GM10847 (cell line): ENCODE data around the gene RAB7B.

Source experiments
- POLR2A ChIP-seq: IDR thresholded peaks from 2 replicates; pipeline ENCODE4 v1.6.1; 2011; ENCODE audit not compliant: insufficient read length; ENCODE audit errors: extremely low read depth

The RAB7B gene

DNA sequence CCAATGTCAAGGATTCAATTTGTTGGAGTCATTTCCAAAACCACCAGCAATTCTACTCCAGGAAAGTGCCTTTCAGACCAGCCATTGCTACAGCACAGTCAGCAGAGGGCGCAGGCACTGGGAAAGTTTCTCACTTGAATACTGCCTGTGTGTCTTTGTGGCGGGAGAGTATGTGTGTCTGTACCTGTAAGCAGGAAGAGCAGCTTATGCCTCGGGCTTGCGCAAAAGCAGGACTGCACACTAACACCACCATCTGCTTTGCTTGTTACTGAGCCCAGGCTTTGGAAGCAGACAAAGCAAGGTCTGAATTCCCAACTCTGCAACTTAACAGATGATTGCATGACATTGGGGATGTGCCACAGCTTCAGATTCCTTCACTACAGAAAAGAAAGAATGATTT is 27.5 kb upstream of the RAB7B start:
- TF ChIP-seq POLR2A = no peak

DNA sequence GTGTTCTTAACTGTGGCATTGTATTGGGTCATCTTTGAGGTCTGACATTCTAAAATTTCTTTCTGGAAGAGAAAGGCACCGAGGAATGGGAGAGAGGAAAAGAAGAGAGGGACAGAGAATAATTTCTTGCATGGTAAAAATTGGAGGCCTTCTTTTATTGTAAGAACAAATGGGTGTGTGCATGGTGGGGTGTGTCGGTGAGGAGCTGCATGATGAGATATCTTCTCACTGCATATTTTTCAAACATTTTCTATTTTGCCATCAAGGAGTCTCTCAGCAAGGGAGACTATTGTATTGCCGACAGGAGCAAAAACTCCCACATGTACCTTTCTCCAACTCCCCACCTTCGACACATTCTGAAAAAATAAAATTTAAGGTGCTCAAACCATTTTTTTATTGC is 27.0 kb upstream of the RAB7B start:
- TF ChIP-seq POLR2A = no peak

DNA sequence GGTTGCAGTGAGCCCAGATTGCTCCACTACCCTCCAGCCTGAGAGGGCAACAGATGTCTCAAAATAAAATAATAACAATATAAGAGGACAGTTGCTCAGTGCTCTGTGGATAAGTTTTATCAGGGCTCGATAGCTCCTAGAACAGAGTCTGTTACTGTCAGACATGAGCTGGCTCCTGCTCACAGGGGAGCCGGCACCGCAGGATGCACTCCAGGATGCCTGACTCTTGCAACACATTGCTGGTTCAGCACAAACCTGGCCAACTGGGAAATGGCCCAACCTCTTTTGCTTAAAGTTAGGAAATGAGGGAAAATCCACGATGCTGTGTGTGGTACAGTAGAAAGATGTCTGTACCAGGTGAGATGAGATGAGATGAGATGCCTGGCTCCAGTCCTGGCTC is 26.3 kb upstream of the RAB7B start:
- no peak for TF ChIP-seq POLR2A

DNA sequence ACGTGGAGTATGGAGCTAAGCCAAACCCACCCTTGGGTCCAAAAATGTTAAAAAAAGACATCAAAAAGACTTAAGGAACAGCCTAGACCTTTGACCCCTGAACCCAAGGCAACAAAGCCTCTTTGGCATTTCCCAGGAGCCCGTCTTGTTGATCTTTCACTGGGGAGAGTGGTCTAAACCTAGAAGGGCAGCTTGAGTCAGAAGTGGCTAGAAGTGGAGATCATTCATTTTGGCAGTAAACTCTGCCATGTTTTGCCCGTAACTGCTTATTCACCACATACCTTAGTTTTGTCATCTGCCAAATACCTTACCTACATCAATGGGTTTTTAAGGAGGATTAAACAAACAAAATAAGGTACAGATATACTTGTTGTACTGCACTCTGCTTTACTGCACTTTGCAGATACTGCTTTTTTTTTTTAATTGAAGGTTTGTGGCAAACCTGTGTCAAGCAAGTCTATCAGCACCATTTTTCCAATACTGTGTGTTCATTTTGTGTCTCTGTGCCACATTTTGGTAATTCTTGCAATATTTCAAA is 22.2 kb upstream of the RAB7B start:
- TF ChIP-seq POLR2A = no peak

DNA sequence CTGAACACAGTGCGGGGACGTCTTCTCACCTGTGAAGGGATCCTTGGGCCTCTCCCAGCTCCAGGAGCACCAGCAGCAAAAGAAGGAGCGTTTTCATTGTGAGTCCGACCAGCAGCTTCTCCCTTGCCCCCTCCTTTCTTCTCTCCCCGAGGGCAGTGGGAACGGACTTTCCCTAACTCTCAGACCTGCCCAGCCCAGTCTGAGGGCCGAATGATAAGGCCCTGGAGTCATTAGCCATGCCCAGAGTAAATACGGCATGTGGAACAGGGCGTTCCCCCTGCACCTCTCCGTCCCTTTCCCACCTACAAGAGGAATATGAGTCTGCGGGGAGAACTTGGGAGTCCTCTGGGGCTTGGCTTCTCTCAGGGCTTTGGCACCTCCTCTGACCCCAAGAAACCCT is 20.5 kb upstream of the RAB7B start, which contains the start of gene CTSE:
Gene CTSE (minus strand): TSS at position 201 of the 400 bp plus-strand sequence. CDS start 104 bp downstream, at position 97.
- TF ChIP-seq POLR2A = no peak

DNA sequence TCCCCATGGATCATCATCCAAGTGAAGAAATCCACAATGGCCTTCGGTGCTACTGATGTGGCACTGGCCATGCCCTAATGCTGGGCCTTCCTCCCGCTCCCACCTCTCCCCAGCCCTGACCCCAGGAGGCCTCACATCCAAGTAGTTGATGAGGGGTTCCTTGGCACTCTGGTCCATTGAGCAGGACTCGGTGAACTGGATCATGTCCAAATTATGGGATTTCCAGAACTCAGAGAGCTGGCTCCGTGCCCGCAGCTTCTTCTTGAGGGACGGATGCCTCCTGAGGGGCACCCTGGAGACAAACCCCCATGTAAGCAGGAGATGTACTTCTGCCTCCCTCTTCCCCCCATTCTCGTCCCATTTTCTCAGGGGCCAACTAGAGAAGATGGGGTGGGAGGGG is 19.6 kb upstream of the RAB7B start:
- no peak for TF ChIP-seq POLR2A

DNA sequence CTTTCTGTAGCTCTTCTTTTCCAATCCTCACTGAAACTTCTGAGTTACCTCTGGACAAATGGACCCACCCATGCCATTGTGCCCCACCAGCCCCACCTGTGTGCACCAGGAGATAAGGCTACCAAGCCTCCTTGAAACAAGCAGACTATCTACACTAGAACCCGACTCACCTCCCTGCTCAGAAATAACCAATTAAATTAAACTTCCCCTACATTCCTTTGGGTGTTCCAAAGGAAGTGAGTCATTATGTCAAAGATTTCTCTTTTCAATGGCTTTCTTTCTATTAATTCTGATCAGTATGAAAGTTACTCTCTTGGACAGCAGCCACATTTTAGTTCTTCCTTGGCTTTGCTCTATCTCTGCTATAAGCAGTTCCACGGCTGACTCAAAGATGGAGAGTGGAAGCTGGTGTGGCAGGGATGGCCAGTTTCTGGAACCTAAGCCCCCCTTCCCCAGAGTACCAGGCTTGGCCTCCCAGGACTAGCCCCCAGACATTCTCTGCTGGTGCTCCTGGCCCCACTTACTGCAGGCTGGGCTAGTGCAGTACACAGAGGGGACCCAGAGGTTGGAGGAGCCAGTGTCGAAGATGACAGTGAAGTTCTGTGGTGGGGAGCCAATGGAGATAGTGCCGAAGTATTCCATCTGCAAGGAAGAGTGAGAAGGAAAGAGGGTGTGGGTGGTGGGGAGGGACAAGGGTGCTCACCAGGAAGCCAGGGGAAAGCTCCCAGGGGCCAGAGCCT is 18.6 kb upstream of the RAB7B start:
- TF ChIP-seq POLR2A = no peak

DNA sequence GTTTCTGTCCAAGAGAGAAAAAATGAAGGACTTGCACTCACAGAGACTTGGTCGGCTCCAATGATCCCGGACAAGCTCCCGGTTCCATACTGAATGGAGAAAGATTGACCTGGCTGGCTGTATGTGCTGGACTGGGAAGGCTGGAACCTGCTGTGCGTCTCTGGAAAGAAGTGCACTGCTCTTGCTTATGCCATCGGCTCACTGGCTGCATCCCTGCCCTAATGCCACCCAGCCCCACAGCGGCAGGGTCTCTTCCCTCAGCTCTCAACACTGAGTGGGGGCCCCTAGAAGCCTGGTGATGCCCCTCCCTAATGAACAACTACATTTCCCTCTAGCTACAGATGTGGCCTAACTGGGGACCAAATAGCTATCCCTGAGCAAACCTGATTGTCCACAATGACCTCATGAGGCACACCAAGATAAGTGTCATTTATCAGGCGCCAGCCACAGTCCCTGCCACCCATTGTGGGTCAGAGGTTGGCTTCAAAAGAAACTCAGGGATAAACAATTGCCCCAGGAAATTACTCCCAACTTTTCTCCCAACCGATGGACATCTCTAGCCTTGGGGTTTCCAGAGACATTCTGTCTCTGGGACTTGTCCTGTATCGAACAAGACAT is 17.9 kb upstream of the RAB7B start:
- TF ChIP-seq POLR2A = no peak

DNA sequence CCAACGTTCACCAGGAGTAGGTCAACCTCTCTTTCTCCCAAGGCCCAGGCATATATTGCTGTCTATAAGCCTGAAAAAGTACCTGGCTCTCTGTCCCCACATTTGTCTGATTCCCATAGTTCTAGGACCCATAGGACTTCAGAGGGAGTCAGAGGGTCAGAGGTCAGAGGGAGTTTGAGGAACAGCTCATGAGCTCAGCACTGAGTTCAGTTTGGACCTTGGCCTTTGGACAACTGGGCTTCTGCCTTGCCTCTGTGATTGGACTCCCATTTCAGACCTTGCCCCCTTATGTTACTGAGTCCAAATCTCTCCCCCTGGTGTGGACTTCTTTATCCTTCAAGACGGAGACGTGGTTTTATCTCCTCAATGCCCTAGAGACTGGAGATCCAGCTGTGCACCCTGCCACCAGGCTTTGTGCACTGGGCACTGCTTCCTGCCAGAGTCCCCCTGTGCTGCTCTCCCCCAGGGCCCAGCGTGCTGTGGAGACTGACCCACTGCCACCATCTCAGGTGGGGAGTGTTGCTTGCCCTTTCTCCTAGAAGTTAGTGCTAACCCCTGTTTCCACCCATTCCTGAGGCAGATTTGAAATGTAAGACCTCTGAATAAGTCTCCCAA is 17.3 kb upstream of the RAB7B start:
- TF ChIP-seq POLR2A = no peak

DNA sequence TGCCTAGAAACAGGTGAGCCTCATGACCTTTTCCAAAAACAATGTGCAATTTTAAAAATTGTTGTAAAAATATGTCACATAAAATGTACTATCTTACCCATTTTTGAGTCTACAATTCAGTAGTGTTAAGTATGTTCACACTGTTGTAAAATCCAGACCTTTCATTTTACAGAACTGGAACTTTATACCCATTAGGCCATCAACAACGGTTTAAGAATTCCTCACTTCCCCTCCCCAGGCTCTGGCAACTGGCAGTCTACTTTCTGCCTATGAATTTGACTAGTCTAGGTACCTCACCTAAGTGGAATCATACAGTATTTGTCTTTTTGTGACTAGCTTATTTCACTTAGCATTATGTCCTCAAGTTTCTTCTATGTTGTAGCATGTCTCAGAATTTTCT is 11.9 kb upstream of the RAB7B start:
- no peak for TF ChIP-seq POLR2A

DNA sequence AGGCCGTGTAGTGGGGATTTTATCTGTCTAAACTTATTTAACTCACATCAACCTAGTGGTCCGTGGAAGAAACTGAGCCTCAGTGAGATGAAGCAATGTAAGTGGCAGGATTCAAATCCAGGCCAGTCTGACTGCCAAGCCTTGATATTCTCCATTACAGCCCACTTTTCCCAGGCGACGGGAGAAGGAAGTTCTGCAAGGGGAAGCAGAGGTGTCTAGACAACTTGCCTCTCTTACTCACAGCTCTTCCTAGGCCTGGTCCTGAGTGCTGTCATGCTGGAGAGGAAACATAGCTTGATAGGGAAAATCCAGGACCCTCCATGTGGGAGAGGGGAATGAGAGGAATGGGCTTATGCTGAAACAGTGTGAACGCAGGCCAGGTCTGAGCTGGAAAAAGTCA is 11.4 kb upstream of the RAB7B start:
- TF ChIP-seq POLR2A = no peak

DNA sequence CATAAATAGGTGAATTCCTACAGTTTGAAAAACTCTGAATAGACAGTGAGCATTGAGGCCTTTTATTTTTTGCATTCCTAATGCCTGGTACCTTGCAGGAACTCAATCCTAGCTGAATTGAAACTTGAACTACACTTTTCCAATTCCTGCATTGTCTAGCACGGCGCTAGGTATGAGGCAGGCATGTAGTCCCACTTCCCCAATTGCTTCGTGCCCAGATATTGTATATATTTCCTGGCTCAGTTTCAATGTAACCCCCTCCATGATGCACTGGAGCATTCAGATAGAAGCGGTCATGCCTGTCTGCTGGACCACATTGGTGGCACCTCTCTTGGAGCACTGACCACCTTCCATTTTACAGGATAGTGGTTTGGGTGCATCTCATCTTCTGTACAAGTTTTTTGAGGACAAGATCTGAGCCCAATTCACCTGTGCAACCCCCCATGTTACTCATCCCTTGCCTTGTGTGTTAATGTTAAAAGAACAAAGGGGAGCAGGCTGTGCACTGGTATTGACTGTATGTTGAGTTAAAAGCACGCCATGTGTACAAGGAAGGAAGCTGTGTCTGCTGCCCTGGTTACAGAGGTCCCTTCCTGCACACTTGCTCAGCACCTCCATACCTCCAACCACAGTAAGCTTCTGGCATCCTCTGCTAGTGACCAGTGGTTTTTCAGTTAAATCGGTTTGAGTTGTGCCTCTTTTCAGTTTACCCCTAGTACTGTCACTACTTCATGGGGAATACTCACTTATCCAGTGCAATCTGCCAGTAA is 10.0 kb upstream of the RAB7B start:
- no peak for TF ChIP-seq POLR2A

DNA sequence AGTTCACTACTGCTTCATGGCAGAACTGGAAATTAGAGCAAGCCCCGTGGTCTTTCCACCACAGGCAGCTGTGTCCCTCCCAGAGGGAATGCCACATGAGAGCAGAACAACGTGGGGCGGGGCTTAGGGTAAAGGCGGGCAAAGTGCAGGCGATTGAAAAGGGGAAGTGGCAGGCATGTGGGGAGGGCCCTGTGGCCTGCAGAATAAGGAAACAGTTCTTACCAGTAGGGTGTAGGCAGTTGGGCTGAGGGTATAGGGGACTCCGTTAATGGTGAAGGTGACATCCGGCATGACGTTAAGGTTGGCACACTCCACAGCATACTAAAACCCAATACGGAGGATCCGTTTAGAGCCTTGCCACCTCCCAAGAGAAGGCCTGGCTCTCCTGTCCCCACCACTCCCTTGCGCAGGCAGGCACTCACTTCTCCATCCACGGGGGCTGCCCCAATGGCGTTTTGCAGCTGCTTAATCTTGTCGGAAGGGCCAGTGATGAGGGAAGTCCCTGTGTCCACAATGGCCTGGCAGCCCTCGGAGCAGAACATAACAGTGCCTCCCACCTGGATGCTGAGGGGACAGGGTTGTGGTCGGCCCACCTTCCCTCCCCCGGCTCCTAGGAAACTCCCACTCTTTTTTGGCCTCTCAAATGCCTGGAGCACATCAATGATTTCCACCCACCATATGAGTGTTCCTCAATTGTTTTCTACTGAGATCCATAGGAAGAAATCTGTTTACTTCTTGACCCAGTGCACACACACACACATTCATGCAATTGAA is 9.1 kb upstream of the RAB7B start:
- TF ChIP-seq POLR2A = no peak

DNA sequence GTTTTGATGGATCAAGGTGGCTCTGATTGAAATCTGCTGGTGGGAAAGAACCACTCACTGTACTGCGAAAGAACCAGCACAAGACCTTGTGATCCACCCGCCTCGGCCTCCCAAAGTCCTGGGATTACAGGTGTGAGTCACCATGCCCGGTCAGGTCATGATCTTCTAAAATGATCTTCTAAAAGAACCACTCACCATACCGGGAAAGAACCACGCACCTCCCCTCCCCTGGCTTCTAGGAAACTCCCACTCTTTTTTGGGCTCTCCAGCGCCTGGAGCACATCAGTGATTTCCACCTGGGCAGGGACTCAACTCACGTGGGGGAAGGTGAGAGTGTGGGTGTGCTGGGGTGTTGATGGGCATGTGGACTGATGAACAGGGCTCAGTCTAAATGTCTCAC is 7.9 kb upstream of the RAB7B start:
- no peak for TF ChIP-seq POLR2A

DNA sequence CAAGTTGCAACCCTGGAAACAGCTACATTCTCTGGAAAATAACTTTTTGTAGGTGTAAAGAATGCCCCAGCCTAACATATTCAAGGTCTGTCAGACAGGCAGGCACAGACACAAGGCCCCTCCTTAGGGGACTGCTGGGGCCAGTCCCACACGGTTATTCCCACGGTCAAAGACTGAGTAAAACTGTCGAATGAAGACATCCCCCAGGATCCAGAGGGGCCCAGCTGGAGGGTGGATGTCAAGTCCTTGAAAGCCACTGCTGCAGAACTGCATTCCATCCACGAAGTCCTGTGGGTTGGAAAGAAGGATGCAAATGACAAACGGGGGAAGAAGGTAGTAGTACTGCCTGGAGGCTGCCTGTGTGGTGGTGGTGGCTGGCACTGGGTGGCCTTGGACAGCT is 6.9 kb upstream of the RAB7B start:
- no peak for TF ChIP-seq POLR2A
